Astrocyte (in vitro differentiated cells and primary cell): Measurements from ENCODE around the gene TMEM41B. TPM values are rescaled to one million over a fixed set of nuclear protein-coding genes. Genes with fewer than 3 reads are reported as not detected.

Source experiments
- DNase-seq: peaks from one replicate; pipeline ENCODE4 v3.0.0-alpha.2; 2010; ENCODE audit warnings: low read depth
- FAIRE-seq: peaks from 2 replicates; lab custom pipeline; 2011; peaks lifted over from hg19 to GRCh38; lab: Jason Lieb, UNC
- H2AFZ ChIP-seq: 2 replicates; pipeline ENCODE4 v1.6.0; 2012; ENCODE audit warnings: low read depth, low read length, inconsistent platforms
- H3K27ac ChIP-seq: 2 replicates; pipeline ENCODE4 v1.5.1; 2011; ENCODE audit warnings: low read depth, low read length, inconsistent platforms
- H3K27me3 ChIP-seq: 2 replicates; pipeline ENCODE4 v1.6.0; 2011; ENCODE audit warnings: low read length, inconsistent platforms; ENCODE audit not compliant: insufficient read depth
- H3K36me3 ChIP-seq: 2 replicates; pipeline ENCODE4 v1.5.1; 2011; ENCODE audit warnings: low read length, inconsistent platforms; ENCODE audit not compliant: insufficient read depth
- H3K4me1 ChIP-seq: 2 replicates; pipeline ENCODE4 v1.5.1; 2011; ENCODE audit warnings: low read length, inconsistent platforms; ENCODE audit not compliant: insufficient read depth
- H3K4me2 ChIP-seq: 2 replicates; pipeline ENCODE4 v1.6.0; 2012; ENCODE audit warnings: low read length, inconsistent platforms
- H3K4me3 ChIP-seq: 2 replicates; pipeline ENCODE4 v1.5.1; 2011; ENCODE audit warnings: low read depth, mild to moderate bottlenecking, low read length, inconsistent platforms; ENCODE audit not compliant: insufficient read depth
- H3K79me2 ChIP-seq: 2 replicates; pipeline ENCODE4 v1.6.0; 2012; ENCODE audit warnings: mild to moderate bottlenecking, low read length, inconsistent platforms; ENCODE audit not compliant: insufficient read depth
- H3K9ac ChIP-seq: 2 replicates; pipeline ENCODE4 v1.6.0; 2012; ENCODE audit warnings: mild to moderate bottlenecking, low read length, inconsistent platforms
- H3K9me3 ChIP-seq: 2 replicates; pipeline ENCODE4 v1.5.1; 2012; ENCODE audit warnings: low read depth, mild to moderate bottlenecking, low read length, inconsistent platforms; ENCODE audit not compliant: insufficient read depth
- H4K20me1 ChIP-seq: 2 replicates; pipeline ENCODE4 v1.6.0; 2012; ENCODE audit warnings: low read length, inconsistent platforms; ENCODE audit not compliant: insufficient read depth
- H3K27ac Mint-ChIP-seq: one replicate; pipeline ENCODE4 v1.8.0; 2021; ENCODE audit warnings: mild to moderate bottlenecking, mixed read lengths; ENCODE audit not compliant: unreplicated experiment
- H3K27me3 Mint-ChIP-seq: one replicate; pipeline ENCODE4 v1.8.0; 2021; ENCODE audit warnings: low read depth, mixed read lengths; ENCODE audit not compliant: unreplicated experiment
- H3K36me3 Mint-ChIP-seq: one replicate; pipeline ENCODE4 v1.8.0; 2021; ENCODE audit warnings: low read depth, mixed read lengths; ENCODE audit not compliant: unreplicated experiment
- H3K4me1 Mint-ChIP-seq: one replicate; pipeline ENCODE4 v1.8.0; 2021; ENCODE audit warnings: low read depth, mixed read lengths; ENCODE audit not compliant: unreplicated experiment
- H3K4me3 Mint-ChIP-seq: one replicate; pipeline ENCODE4 v1.8.0; 2021; ENCODE audit warnings: mild to moderate bottlenecking, moderate library complexity, mixed read lengths; ENCODE audit not compliant: unreplicated experiment
- H3K9me3 Mint-ChIP-seq: one replicate; pipeline ENCODE4 v1.8.0; 2021; ENCODE audit warnings: mild to moderate bottlenecking, mixed read lengths; ENCODE audit not compliant: unreplicated experiment
- CTCF ChIP-seq: IDR thresholded peaks from 2 replicates; pipeline ENCODE4 v1.5.1; 2011; ENCODE audit warnings: low read depth, mild to moderate bottlenecking, inconsistent platforms, low read length, moderate library complexity; ENCODE audit not compliant: insufficient read depth
- EZH2 ChIP-seq: IDR thresholded peaks from 2 replicates; pipeline ENCODE4 v1.6.1; 2012; ENCODE audit warnings: mild to moderate bottlenecking, low read length, inconsistent platforms; ENCODE audit not compliant: insufficient read depth
- total RNA-seq: library from RNA; stranded (reverse); gene quantifications from 2 replicates; pipeline ENCODE4 v1.2.1, GENCODE V29; 2021

The TMEM41B gene
- total RNA-seq, 1 donor from 2014 or later, result 43.8 TPM

GRCh38 chr11:9269492-9270013 is 44.8 kb downstream of the TMEM41B start:
- Histone ChIP-seq H3K79me2 (peaks cover 3% of the 10 kb centered on the region), H3K27ac (no peak overlapping the region), H3K27me3 (no peaks in the 10 kb centered on the region), H3K9me3 (no peaks in the 10 kb centered on the region), H4K20me1 (no peaks in the 10 kb centered on the region), H3K9ac (no peak overlapping the region), H3K4me3 (no peak overlapping the region), H3K4me1 (peaks cover 6% of the 10 kb centered on the region), H3K4me2 (no peak overlapping the region), H3K36me3 (no peaks in the 10 kb centered on the region), H2AFZ (no peak overlapping the region)
- FAIRE-seq, result no peak
- Mint-ChIP-seq H3K27ac (no peak overlapping the region), H3K9me3 (peaks cover 2% of the 10 kb centered on the region), H3K4me3 (no peak overlapping the region), H3K27me3 (no peaks in the 10 kb centered on the region), H3K4me1 (peaks cover 10% of the 10 kb centered on the region), H3K36me3 (peaks cover 2% of the 10 kb centered on the region)
- no peak for DNase-seq
- TF ChIP-seq EZH2, result no peak
- TF ChIP-seq CTCF, result no peak

GRCh38 chr11:9267680-9268079 is 46.7 kb downstream of the TMEM41B start:
- peaks cover 9% of the 10 kb centered on the region for H4K20me1 ChIP-seq
- Mint-ChIP-seq H3K27me3 (no peaks in the 10 kb centered on the region), H3K4me3 (no peak overlapping the region), H3K9me3 (no peaks in the 10 kb centered on the region), H3K27ac (no peak overlapping the region), H3K4me1 (peaks cover 12% of the 10 kb centered on the region), H3K36me3 (peaks cover 4% of the 10 kb centered on the region)
- no peaks in the 10 kb centered on the region for H3K27me3 ChIP-seq
- H3K9me3 ChIP-seq, result no peaks in the 10 kb centered on the region
- FAIRE-seq (no peak), DNase-seq (no peak)
- no peak overlapping the region for H3K4me3 ChIP-seq
- H3K9ac ChIP-seq, result no peak overlapping the region
- H3K4me2 ChIP-seq, result no peak overlapping the region
- H3K79me2 ChIP-seq, result peaks cover 19% of the 10 kb centered on the region
- H3K27ac ChIP-seq, result no peak overlapping the region
- H3K36me3 ChIP-seq, result no peaks in the 10 kb centered on the region
- TF ChIP-seq EZH2, result no peak
- no peak for TF ChIP-seq CTCF
- H2AFZ ChIP-seq, result no peak overlapping the region
- H3K4me1 ChIP-seq, result peaks cover 6% of the 10 kb centered on the region

- H2AFZ ChIP-seq, result no peak overlapping the region
- no peaks in the 10 kb centered on the region for H3K27me3 Mint-ChIP-seq
- H3K36me3 ChIP-seq, result no peaks in the 10 kb centered on the region
- FAIRE-seq (no peak), DNase-seq (no peak)
- H3K27ac Mint-ChIP-seq, result no peak overlapping the region
- peaks cover 27% of the 10 kb centered on the region for H3K79me2 ChIP-seq
- H4K20me1 ChIP-seq, result peaks cover 16% of the 10 kb centered on the region
- H3K27me3 ChIP-seq, result no peaks in the 10 kb centered on the region
- H3K4me1 Mint-ChIP-seq, result peaks cover 17% of the 10 kb centered on the region
- no peaks in the 10 kb centered on the region for H3K9me3 Mint-ChIP-seq
- no peak overlapping the region for H3K4me3 Mint-ChIP-seq
- H3K4me3 ChIP-seq, result no peak overlapping the region
- peaks cover 6% of the 10 kb centered on the region for H3K4me1 ChIP-seq
- no peak overlapping the region for H3K4me2 ChIP-seq
- TF ChIP-seq EZH2, result no peak
- no peak for TF ChIP-seq CTCF
- H3K9me3 ChIP-seq, result no peaks in the 10 kb centered on the region
- H3K27ac ChIP-seq, result no peak overlapping the region
- peaks cover 4% of the 10 kb centered on the region for H3K36me3 Mint-ChIP-seq
- H3K9ac ChIP-seq, result no peak overlapping the region
Measured at GRCh38 chr11:9266926-9267325, 47.5 kb downstream of the TMEM41B start.
